Thoracic aorta (tissue), 2 donors: ENCODE results near the gene ASIC4. TPM values are rescaled to one million over a fixed set of nuclear protein-coding genes. Genes with fewer than 3 reads are reported as not detected.

Experiments used
- ATAC-seq: fragments of 150-250 bp; one replicate; pipeline ENCODE4 v1.8.0; 2017; ENCODE audit warnings: low read depth; ENCODE audit not compliant: insufficient number of reproducible peaks, low FRiP score
- DNase-seq: peaks from one replicate; pipeline ENCODE4 v3.0.0-alpha.2; 2020; ENCODE audit warnings: low spot score
- H3K27ac ChIP-seq, 2 donors: fragments of 200-600 bp; sonication (generic); 1 replicate in 1 of 2; 2 replicates in 1 of 2; pipeline ENCODE4 v1.5.1; 2016; ENCODE audit warnings: mild to moderate bottlenecking in 2 of 2, moderate library complexity in 2 of 2
- H3K27me3 ChIP-seq: fragments of 200-600 bp; sonication (generic); replicated peaks from 2 replicates; pipeline ENCODE4 v1.6.0; 2016; ENCODE audit warnings: mild to moderate bottlenecking; ENCODE audit not compliant: insufficient read depth
- H3K36me3 ChIP-seq: fragments of 200-600 bp; sonication (generic); one replicate; pipeline ENCODE4 v1.5.1; 2016
- H3K4me1 ChIP-seq, 2 donors: fragments of 200-600 bp; sonication (generic); 1 replicate in 1 of 2; 2 replicates in 1 of 2; pipeline versions ENCODE4 v1.5.1 to v1.6.0; 2016; ENCODE audit warnings: low read depth in 2 of 2, mild to moderate bottlenecking in 1 of 2; ENCODE audit not compliant: control insufficient read depth in 1 of 2
- H3K4me3 ChIP-seq: fragments of 200-600 bp; sonication (generic); 2 replicates; pipeline ENCODE4 v1.5.1; 2016; ENCODE audit warnings: mild to moderate bottlenecking
- H3K9me3 ChIP-seq: fragments of 200-600 bp; sonication (generic); 2 replicates; pipeline ENCODE4 v1.5.1; 2016
- CTCF ChIP-seq: fragments of 200-600 bp; sonication (generic); IDR thresholded peaks from one replicate; pipeline ENCODE4 v1.5.1; 2019; ENCODE audit warnings: antibody characterized with exemption
- total RNA-seq, 2 donors: library from RNA; depleted of rRNA; stranded (reverse); fragments of >200 nt; gene quantifications; one replicate each; pipeline versions ENCODE4 v1.1.0 to v1.2.3, GENCODE V29; 2016

Gene ASIC4
- total RNA-seq, 2 donors from 2014 or later, result 0.41 TPM; not detected in 1

- Histone ChIP-seq H3K4me1 (peaks cover 7 to 18% of the 10 kb centered on the region in 2 donors), H3K36me3 (peaks cover 10% of the 10 kb centered on the region), H3K9me3 (no peaks in the 10 kb centered on the region), H3K27me3 (no peaks in the 10 kb centered on the region), H3K4me3 (peak overlapping the region; percentile 89), H3K27ac (peak overlapping the region; percentile 78 to 93)
- no peak for TF ChIP-seq CTCF
- DNase-seq (no peak), ATAC-seq (no peak)
Observed at GRCh38 chr2:219570924-219571310, 56.6 kb downstream of the ASIC4 start.

GRCh38 chr2:219571311-219572236, 57.3 kb downstream of the ASIC4 start, which contains the start of gene OBSL1:
TSS of gene OBSL1 (minus strand) at chr2:219571539. CDS start at chr2:219571232, 307 bp downstream.
- TF ChIP-seq CTCF, result no peak
- Histone ChIP-seq H3K27ac (peak within 1 kb of the TSS; percentile 82 to 93), H3K4me1 (peaks cover 7 to 18% of the 10 kb centered on the region in 2 donors), H3K9me3 (no peaks in the 10 kb centered on the region), H3K27me3 (no peaks in the 10 kb centered on the region), H3K4me3 (peak within 1 kb of the TSS; percentile 89), H3K36me3 (peaks cover 5% of the 10 kb centered on the region)
- peak; percentile 54 for ATAC-seq
- DNase-seq, result no peak

GRCh38 chr2:219572237-219573001, 58.1 kb downstream of the ASIC4 start, which contains the start of gene INHA:
TSS of gene INHA (plus strand) at chr2:219572310. CDS start at chr2:219572375, 65 bp downstream.
- Histone ChIP-seq H3K27me3 (no peaks in the 10 kb centered on the region), H3K36me3 (peaks cover 3% of the 10 kb centered on the region)
- no peak for ATAC-seq

GRCh38 chr2:219573166-219573565, 58.9 kb downstream of the ASIC4 start:
- Histone ChIP-seq H3K27ac (no peak overlapping the region), H3K36me3 (peaks cover 3% of the 10 kb centered on the region), H3K4me3 (no peak overlapping the region), H3K4me1 (peaks cover 7 to 18% of the 10 kb centered on the region in 2 donors), H3K9me3 (no peaks in the 10 kb centered on the region), H3K27me3 (no peaks in the 10 kb centered on the region)
- ATAC-seq (no peak), DNase-seq (no peak)
- TF ChIP-seq CTCF, result no peak

More at GRCh38 chr2:219572237-219573001, 58.1 kb downstream of the ASIC4 start, which contains the start of gene INHA:
- Histone ChIP-seq H3K27ac (peak within 1 kb of the TSS; percentile 82 to 93), H3K4me3 (peak within 1 kb of the TSS; percentile 89), H3K9me3 (no peaks in the 10 kb centered on the region), H3K4me1 (peaks cover 7 to 18% of the 10 kb centered on the region in 2 donors)
- no peak for DNase-seq
- no peak for TF ChIP-seq CTCF
